GM12864 (cell line): ENCODE results near the gene PLCB4.
A peak's percentile ranks its signal among the peaks of the same experiment; 100 is the strongest.

Experiments used
- DNase-seq: peaks from one replicate; pipeline ENCODE4 v3.0.0-alpha.2; 2011; ENCODE audit warnings: low read depth
- H3K4me3 ChIP-seq: 2 replicates; pipeline ENCODE4 v1.5.1; 2011; ENCODE audit warnings: mild to moderate bottlenecking, low read depth, low read length, control low read depth
- CTCF ChIP-seq: IDR thresholded peaks from 2 replicates; pipeline ENCODE4 v1.5.1; 2011; ENCODE audit warnings: low read depth, mild to moderate bottlenecking, moderate library complexity, low read length, control low read depth, inconsistent platforms; ENCODE audit errors: missing control alignments

The PLCB4 gene

GRCh38 chr20:9517297-9518162 is 448.6 kb downstream of the PLCB4 start:
- DNase-seq = no peak
- TF ChIP-seq CTCF = peak; percentile 34
- peak overlapping the region; percentile 74 for H3K4me3 ChIP-seq

- no peak for DNase-seq
- TF ChIP-seq CTCF = no peak
- H3K4me3 ChIP-seq = peak overlapping the region; percentile 74
Measured at GRCh38 chr20:9518576-9519175, 449.8 kb downstream of the PLCB4 start.

GRCh38 chr20:9520086-9520485 is 451.2 kb downstream of the PLCB4 start:
- no peak for TF ChIP-seq CTCF
- no peak overlapping the region for H3K4me3 ChIP-seq
- no peak for DNase-seq

GRCh38 chr20:9523636-9524035 is 454.7 kb downstream of the PLCB4 start:
- no peak for DNase-seq
- no peak overlapping the region for H3K4me3 ChIP-seq
- TF ChIP-seq CTCF = no peak
